SHP77 (cell line): ENCODE measurements around the gene ADCY9.

Source experiments
- DNase-seq, 2 experiments: peaks; one replicate each; lab custom pipeline; 2025; lab: John Stamatoyannopoulos, UW

Gene ADCY9

DNA sequence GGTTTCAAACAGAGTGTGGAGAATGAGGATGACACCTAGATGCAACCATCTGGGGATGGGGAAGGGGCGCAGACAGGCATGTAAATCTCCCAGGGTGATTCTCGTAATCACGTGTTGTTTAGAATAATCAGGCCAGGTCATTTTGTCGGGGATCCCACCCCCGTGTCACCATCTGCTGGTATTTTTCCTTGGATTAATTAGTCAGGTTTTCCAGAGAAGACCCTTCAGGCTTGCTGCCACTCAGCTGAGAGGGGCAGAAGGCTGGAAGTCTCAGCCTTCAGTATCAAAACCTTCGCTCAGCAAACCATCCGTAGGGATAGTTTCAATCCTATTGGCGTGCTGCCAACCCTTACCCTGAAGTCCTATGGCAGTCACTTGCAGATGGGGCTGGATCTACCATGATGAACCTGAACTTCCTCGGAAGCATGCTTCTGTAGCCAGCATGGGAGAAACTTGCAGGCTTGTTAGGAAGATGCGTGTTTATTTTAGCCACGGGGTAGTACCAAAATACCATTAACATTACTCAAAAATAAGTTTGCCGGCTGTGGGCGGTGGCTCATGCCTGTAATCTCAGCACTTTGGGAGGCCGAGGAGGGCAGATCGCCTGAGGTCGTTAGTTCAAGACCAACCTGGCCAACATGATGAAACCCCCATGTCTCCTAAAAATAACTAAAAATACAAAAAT is 7.5 kb upstream of the ADCY9 start:
- peak in 1 of 2 experiments; percentile 10 for DNase-seq

DNA sequence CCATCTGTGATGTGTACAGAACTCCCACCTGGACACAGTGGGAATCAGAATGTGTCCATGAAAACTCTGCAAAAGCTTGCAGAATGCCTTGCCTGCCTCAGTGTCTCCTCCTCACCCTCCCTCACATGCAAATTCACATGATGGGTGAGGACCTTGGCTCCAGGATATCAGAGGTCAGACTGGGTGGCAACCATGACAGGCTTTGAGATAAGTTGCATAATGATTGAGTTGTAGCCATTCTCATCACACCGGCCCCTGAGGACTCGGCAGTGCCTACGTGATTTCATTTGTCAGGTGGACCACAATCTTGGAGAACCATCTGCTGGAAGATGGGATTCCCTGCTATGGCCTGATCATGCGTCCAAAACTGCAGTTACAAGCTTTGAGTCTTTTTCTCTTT is 3.9 kb upstream of the ADCY9 start:
- DNase-seq: no peak

DNA sequence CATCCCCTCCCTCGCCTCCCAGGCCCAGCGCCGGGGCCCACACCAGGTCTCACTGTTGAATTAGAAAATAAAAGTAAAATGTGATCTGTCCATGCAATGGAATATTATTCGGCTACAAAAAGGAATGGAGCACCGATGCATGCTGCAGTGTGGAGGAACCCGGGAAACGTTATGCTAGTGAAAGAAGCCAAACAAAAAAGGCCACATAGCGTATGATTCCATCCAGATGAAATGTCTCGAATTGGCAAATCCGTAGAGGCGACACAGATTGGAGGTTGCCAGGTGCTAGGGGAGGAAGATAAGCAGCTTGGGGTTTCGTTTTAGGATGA is 972 bp upstream of the ADCY9 start:
- DNase-seq: no peak

DNA sequence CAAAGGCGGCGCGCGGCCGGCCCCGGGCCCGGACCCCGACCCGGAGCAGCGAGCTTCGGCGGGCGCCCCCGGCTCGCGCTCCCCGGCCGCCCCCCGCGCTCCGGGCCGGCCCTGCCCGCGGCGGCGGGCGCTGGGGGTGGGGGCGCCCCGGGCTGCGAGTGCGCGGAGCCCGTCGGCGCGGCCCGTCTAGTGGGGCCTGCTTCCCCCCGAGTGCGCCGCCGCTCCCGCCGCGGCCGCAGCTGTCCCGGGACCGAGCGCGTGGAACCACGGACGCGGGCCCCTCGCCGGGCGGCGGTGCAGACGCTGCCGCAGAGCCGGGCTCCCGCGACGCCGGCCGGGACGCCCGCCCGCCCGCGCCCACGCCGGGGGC is 308 bp downstream of the ADCY9 start:
- DNase-seq: no peak

DNA sequence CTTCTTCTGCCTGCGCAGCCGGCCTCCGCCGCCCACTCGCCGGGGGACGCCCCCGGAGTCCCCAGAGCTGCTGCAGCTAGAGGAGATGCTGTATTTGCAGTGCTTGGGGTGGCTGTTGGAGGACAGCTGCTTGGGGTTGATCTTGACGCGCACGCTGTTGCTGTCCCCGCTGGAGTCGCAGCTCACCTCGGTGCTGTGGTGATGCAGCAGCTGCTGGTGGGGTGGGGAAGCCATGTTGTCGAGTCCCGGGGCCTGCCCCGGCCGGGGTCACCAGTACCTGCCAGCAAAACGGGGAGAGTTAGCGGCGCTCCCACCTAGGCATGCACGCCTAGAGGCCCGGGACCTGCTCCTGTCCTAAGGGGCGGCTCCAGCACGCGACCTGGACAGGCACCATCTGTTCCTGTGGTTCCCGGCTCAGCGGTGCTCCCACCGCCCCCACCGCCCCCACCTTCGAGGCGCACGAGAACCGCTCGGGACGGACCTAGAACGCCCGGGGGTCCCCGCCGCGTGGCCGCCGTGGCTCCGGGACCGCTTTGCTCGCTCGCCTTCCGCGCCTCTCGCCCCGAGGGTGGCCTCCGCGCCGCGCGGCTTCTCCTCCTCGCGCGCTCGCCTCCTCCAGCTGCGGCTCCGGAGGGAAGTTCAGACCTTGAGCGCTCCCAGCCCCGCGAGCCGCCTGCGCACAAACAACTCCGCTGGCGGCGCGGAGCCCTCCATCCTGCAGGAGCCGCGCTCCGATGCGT is 863 bp downstream of the ADCY9 start:
- peak; percentile 35 to 44 for DNase-seq

DNA sequence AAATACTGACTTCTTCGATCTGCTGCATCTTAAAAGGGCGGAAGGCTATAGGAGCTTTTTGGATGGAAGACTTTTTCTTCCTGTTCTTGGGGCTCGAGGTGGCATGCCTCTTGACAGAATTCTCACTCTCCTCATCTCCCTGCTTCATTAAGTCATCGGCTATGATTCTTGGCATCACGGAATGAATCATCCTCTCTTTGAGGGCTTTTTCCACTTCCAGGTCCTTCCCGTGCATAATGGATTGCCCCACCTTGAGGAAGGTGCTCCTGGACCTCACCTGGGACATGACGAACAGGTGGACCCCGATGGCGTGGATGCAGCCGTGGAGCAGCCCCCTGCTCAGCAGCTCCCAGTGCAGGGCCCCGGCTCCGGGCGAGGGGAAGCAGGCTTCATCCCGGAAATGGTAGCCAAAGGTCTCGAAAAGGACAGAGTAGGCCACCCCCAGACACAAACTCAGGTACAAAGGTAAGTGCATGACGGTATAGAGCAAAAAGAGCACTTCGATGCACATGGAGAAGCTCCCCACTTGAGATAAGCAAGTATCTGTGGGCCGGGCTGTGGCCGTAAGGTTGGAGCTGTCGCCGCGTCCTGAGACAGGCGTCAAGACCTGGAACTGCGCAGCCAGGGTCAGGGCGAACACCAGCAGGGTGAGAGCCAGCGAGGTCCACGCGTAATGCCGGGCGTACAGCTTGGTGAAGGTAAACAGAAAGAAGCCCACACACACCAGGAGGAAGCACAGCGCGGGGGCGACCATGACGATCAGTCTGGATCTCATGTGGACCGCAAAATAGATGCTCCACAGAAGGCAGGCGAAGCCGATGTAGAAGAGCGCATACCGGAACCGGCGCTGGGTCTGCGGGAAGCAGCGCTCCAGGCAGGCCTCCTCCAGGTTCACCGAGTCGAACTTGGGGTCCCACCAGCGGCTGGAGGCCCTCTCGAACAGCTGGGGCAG is 1.7 kb downstream of the ADCY9 start:
- DNase-seq: no peak

DNA sequence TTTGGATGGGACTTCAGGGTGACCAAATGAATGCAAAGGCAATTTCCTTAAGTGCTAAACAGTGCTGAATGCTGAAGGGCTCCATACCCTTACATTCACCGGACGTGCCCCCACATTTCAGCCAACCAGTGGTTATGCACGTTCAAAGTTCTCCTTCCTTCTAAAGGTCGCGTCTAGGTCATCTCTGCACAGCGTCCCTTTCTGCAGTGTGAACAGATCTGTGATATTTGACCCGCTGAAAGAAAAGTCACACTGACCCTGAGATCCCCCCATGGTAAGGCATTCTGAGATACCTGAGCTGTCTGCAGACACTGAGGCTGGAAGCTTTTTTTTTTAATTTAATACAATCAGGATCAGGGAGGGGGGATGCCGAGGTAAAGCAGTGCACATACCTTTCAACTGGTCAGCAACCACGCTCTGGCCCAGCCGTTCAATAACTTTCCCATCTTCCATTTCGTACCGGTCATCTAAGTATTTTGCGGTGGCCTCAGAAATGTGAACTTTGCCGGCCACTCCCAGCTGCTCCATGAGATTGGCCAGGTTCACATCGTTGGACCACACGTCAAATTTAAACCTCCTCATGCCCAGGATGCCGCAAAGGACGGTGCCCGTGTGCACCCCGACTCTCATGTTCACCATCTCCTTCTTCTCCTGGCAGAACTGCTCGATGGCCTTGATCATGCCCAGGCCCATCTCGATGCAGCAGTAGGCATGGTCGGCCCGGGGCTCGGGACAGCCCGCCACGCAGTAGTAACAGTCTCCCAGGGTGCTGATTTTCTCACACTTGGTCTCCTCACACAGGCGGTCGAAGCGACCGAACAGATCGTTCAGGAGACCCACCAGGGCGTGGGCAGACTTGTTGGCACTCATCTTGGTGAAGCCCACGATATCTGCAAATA is 2.6 kb downstream of the ADCY9 start:
- no peak for DNase-seq

DNA sequence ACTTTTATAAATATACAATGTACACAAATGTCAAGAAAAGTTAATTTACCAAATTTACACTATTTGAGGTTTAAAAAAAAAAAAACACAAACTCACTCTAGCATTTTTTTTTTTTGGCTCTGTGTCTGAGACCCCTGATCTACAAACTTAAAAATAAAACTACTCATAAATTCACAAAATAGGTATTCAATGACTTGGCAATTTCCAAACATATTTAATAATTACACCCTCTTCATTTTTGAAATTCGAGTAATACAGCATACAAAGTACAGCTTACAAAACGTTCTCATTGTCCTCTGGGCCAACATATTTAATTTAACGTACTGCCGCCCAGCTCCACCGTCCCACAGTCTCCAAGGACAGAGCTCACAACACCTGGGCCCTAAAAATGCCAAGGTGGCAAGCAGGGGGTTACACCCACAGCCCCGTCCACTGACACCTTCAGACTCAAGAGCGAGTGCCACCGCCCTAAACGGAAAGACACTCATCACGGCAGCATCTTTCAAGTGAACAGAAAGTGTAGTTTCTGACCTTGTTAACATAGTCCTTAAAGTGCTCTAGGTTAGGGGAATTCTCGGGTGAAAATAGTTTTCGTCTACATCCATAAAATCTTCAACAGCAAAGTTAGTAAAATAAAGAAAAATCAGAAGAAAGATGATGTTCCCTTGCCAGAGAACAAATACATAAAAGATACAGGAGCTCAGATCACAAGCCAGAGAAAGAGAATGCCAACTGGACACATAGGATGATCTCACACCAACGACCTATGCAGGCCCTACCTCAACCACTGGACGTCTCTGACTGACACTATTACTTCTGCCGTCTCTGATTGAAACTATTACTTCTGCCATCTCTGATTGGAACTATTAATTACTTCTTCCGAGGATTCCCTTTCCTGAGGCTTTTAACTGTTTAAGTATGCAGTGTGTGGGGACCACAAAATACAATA is 4.2 kb downstream of the ADCY9 start:
- peak in 1 of 2 experiments; percentile 9 for DNase-seq

DNA sequence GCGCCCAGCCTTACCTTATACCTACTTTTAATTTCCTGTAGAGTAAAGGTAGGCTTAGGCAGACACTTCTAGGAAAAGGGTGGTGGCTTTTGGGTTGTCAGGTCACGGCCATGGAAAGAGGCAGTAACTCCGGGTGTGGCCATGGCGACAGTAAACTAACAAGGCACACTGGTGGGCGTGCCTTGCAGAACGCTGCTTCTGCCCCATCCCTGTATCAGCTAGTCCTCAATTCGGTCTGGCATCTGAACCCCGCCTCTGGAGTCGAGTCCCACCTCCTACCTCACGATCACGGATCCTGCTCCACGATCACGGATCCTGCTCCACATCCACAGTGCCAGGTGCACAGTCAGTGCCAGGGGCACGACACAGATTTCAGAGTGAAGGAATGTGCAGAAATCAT is 5.6 kb downstream of the ADCY9 start:
- no peak for DNase-seq

DNA sequence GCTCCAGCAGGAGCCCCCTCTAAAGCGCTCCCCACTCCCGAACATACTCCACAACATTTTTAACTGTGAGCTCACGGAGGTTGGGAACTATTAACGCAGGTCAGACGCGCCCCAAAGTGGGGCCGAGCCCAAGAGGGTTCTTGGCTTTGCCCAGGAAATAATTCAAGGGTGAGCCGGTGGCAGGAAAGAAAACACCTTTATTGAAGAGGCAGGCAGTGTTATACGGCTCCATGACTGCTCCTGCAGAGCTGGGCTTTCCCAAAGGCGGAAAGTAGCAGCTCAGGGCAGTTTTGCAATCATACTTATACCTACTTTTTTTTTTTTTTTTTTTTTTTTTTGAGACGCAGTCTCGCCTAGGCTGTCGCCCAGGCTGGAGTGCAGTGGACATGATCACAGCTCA is 6.2 kb downstream of the ADCY9 start:
- DNase-seq: no peak

DNA sequence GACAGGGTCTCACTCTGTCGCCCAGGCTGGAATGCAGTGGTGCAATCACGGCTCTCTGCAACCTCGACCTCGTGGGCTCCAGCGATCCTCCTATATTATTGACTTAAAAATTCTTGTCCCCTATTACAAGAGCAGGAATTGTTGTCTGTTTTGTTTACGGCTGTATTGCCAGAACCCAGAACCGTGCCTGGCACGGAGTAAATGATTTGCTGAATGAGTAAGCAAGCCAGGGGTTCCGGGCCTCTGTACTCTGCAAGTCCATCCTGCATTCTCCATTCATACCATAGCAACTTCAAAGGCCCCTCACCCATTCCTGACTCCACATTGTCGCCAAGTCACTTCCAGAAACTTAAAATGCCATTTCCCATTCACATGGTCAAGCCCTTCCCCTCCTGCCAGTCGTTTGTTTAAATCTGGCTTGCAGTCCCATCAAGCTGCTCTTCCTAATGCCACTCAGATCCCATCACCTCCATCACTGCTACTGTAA is 6.9 kb downstream of the ADCY9 start:
- no peak for DNase-seq

DNA sequence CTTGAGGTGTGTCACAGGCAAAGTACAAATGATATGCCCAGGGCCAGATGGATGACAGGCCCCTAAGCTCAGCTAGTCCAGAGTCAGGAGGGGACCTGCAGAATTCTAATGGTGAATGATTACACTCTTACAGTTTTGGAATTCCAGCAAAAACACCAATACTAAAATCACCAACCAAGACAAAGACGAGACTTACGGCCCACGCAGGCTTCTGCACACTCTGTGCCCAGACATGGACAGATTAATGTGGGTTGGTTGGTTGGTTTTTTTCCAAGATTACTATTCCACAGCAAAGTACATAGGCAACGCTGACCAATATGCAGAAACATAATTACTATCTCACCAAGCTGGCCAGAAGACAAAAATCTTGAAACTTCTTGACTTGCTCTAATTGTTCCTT is 9.7 kb downstream of the ADCY9 start:
- no peak for DNase-seq

DNA sequence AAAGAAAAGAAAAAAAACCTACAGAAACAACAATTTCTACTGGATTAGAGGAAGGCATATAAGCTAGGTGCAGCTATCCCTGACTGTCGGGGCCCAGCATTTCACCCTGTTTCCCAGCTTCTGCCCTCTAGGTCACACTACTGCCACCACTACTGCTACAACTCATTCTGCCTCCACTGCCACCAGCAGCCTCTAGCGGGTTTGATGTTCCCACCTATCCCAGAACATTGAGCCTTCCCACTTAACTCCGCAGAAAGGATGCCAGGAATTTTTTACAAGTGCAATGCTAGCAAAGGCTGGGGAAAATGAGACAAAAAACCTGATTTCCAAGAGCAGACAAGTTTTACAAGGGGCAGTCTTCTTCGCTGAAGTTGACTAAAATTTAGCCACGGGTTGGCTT is 10.4 kb downstream of the ADCY9 start:
- no peak for DNase-seq

DNA sequence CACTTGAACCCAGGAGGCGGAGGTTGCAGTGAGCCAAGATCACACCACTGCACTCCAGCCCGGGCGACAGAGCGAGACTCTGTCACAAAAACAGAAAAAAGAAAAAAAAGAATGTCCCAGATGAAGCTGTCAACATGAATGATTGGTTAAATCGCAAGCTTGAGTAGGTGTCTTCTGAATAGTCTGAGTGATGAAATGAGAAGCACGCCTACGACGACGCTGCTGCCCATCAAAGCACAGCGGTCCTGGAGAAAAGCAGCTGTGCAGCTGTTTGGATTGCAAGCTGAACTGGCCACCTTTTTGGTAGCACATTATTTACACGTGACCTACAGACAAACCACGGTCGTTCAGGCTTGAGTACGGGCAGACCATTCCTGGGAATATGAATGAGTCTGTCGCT is 12.5 kb downstream of the ADCY9 start:
- no peak for DNase-seq

DNA sequence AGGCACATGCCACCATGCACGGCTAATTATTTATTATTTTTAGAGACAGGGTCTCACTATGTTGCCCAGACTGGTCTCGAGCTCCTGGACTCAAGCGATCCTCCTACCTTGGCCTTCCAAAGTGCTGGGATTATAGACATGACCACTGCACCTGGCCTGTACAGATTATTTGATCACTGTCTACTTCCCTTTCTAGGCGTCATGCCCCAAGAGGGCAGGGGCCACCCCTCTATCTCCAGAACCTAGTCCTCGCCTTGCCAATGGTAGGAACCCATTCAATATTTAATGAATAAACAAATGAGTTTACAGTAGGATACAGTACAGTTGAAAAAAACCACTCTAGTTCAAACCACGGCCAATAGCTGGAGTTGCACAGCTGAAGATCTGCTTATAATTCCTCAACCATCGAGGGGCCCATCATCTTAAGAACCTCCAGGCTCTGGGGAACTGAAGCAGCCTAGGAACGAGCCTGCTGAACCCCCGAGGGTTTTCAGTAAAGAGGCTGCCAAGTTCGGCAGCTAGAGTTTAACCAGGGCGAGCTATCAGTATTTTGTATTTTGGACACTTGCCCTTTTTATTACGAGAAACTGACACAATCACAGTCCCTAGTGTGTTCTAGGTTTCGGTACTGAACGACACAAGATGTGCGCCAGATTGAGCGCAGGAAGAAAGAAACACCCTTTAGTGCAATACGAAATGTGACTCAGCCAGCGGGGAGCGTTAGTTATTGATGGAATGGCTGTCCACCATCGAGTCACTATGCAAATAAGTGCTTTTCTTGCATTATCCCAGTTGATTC is 14.6 kb downstream of the ADCY9 start:
- no peak for DNase-seq

DNA sequence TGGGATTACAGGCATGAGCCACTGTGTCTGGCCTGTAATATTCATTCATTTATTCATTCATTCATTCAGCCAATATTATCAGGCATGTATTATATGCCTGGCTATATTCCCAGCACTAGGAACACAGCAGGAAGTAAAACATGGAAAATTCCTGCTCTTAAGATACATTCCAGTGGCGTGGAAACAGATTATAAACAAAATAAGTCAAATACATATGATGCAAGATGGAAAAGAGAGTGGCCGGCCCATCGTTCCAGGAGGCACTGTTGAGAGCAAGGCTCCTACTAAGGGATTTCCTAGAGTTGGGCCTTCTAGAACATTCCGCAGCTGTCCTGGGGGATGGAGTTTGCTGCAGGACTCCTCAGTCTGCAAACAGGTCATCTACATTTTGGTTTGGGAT is 17.7 kb downstream of the ADCY9 start:
- no peak for DNase-seq

DNA sequence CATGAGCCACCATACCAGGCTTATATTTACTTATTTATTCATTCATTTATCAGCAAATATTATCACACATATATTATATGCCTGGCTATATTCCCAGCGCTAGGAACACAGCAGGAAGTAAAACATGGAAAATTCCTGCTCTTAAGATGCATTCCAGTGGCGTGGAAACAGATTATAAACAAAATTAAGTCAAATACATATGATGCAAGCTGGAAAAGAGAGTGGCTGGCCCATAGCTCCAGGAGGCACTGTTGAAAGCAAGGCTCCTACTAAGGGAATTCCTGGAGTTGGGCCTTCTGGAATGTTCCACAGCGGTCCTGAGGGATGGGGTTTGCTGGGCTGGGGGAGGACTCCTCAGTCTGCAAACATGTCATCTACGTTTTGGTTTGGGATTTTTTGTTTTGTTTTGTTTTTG is 18.4 kb downstream of the ADCY9 start:
- DNase-seq: no peak

DNA sequence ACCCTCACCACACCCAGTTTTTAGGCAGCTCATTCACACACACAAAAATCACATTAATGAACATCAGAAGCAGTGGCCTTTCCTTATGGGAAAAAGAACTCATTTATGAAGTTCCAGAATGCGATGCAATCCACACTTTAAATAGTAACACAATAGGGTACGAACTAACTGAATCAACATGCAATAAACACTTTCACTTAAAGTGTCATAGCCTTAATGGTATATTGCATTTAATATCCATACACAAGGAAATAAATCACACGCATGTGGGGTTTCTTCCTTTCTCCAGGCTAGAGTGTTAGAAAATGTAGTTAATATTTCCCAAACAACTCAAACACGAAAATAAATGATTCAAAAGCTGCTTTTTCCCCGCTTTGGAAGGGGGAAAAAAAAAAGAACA is 19.7 kb downstream of the ADCY9 start:
- DNase-seq: no peak

DNA sequence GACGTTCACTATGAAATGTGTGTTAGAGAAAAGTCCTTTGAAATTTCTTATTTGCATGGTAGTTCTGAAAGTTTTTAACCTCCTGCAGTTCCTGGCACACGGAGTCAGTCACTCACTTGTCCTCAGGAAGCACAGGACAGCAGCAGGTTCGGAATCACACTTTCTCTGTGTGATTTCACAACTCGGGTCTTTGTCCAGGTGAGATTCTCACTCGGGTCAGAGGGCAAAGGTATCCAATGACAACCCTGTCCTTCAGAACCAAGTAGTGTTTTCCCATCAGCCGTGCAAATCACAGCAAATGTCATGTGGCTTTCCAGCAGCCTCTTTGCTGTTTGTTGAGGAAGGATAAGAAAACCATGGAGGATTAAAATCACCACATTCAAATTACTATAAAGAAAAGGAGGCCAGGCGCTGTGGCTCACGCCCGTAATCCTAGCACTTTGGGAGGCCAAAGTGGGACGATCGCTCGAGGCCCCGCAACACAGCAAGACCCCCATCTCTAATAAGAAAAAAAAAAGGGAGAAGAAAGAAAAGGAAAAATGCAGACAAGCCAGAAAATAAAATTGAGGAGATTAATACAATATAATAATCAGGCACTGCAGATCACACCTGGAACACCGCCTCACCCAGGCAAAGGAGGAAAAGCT is 22.0 kb downstream of the ADCY9 start:
- DNase-seq: no peak
